ENCODE results near the gene TAS2R7. TPM values are rescaled to one million over a fixed set of nuclear protein-coding genes. Genes with fewer than 3 reads are reported as not detected.

The TAS2R7 gene
- total RNA-seq, 1 donor from 2014 or later, result 0.18 TPM

Other genes starting within 250 kb of the TAS2R7 start
- 8.7 and 19.7 TPM in 2 replicates for gene MAGOHB, start 189.0 kb downstream of the TAS2R7 start, total RNA-seq
- gene STYK1, start 128.6 kb downstream of the TAS2R7 start, total RNA-seq, result 1.5 and 1.7 TPM in 2 replicates
- gene YBX3, start 79.3 kb downstream of the TAS2R7 start, total RNA-seq, result 335 and 368 TPM in 2 replicates
- not detected in 2 replicates for gene TAS2R8, start 4.7 kb upstream of the TAS2R7 start, total RNA-seq
- gene TAS2R9, start 7.5 kb upstream of the TAS2R7 start, total RNA-seq, result 0.18 TPM in 1 of 2 replicates, not detected in the other
- 0.15 and 1.1 TPM in 2 replicates for gene TAS2R10, start 23.7 kb upstream of the TAS2R7 start, total RNA-seq
- gene PRR4, start 46.8 kb upstream of the TAS2R7 start, total RNA-seq, result 5.0 TPM in 1 of 2 replicates, not detected in the other
- gene PRH1, start 81.6 kb upstream of the TAS2R7 start, total RNA-seq, result 2.1 and 25.2 TPM in 2 replicates
- gene TAS2R13, start 106.9 kb upstream of the TAS2R7 start, total RNA-seq, result 2.7 TPM in 1 of 2 replicates, not detected in the other
- gene PRH2, start 126.6 kb upstream of the TAS2R7 start, total RNA-seq, result not detected in 2 replicates
- gene TAS2R14, start 136.6 kb upstream of the TAS2R7 start, total RNA-seq, result 1.6 and 5.5 TPM in 2 replicates
- 0.15 and 2.0 TPM in 2 replicates for gene TAS2R50, start 184.3 kb upstream of the TAS2R7 start, total RNA-seq
- 0.34 and 1.8 TPM in 2 replicates for gene TAS2R20, start 195.7 kb upstream of the TAS2R7 start, total RNA-seq
- gene TAS2R19, start 220.0 kb upstream of the TAS2R7 start, total RNA-seq, result 1.0 and 6.9 TPM in 2 replicates
- gene TAS2R31, start 228.8 kb upstream of the TAS2R7 start, total RNA-seq, result 0.44 and 2.9 TPM in 2 replicates

All from glomerular endothelial cell (primary cell).